Left ventricle myocardium inferior (tissue), 1 donor: ENCODE data around the gene FAM131C. TPM values are rescaled to one million over a fixed set of nuclear protein-coding genes. Genes with fewer than 3 reads are reported as not detected.

Experiments
- DNase-seq: peaks from one replicate; pipeline ENCODE4 v3.0.0-alpha.2; 2020
- H3K27ac ChIP-seq: fragments of 200-600 bp; replicated peaks from 2 replicates; pipeline ENCODE4 v1.8.0; 2021
- H3K27me3 ChIP-seq: fragments of 200-600 bp; 2 replicates; pipeline ENCODE4 v1.8.0; 2021; ENCODE audit warnings: low read depth
- H3K36me3 ChIP-seq: fragments of 200-600 bp; 2 replicates; pipeline ENCODE4 v1.8.0; 2021
- H3K4me1 ChIP-seq: fragments of 200-600 bp; 2 replicates; pipeline ENCODE4 v1.8.0; 2021
- H3K4me3 ChIP-seq: fragments of 200-600 bp; 2 replicates; pipeline ENCODE4 v1.8.0; 2021; ENCODE audit warnings: mild to moderate bottlenecking, moderate library complexity
- H3K9me3 ChIP-seq: fragments of 200-600 bp; replicated peaks from 2 replicates; pipeline ENCODE4 v1.8.0; 2021
- CTCF ChIP-seq: fragments of 200-600 bp; IDR thresholded peaks from 2 replicates; pipeline ENCODE4 v1.8.0; 2021; ENCODE audit warnings: antibody characterized with exemption, mild to moderate bottlenecking, borderline replicate concordance
- intact Hi-C: fragments of 100-400 bp; cut with micrococcal nuclease; formaldehyde crosslinking; loops from one replicate; pipeline ENCODE4 v1.11.0; 2022
- total RNA-seq: library from RNA; stranded (reverse); fragmentation: NEBNext Ultra II Directional; extraction: Animal tissue kit (Norgen Biotek cat#: 25700); gene quantifications from one replicate; pipeline ENCODE4 v1.2.1, GENCODE V29; 2021
- donor health status: DM: no; HTN: yes; CAD: no; lungs with severe emphysema.

Gene FAM131C
- total RNA-seq, 1 donor from 2014 or later: 5.4 TPM

DNA sequence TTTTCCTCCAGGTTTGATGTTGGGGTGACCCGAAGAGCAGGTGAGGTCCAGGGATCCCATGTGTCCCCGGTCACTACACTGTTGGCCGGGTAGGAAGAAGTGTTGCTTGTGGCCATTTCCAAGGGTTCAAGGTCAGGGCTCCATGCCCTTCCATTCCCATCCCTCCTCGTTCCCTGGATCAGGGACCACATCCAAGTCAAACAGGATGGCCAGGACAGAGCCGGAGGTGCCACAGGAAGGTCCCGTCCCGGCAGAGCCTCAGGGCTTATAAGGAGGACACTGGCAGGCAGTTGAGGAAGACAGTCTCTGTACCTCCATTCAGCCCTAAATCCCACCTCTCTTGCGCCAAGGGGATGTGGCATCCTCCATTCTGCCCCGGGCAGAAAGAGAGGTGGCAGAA, 22.0 kb upstream of the FAM131C start:
- Histone ChIP-seq H3K27me3 (no peaks in the 10 kb centered on the region), H3K9me3 (no peaks in the 10 kb centered on the region), H3K4me3 (no peak overlapping the region), H3K4me1 (no peaks in the 10 kb centered on the region), H3K27ac (no peak overlapping the region), H3K36me3 (no peaks in the 10 kb centered on the region)
- no peak for TF ChIP-seq CTCF
- DNase-seq: no peak
- intact Hi-C loops: no loop called here

DNA sequence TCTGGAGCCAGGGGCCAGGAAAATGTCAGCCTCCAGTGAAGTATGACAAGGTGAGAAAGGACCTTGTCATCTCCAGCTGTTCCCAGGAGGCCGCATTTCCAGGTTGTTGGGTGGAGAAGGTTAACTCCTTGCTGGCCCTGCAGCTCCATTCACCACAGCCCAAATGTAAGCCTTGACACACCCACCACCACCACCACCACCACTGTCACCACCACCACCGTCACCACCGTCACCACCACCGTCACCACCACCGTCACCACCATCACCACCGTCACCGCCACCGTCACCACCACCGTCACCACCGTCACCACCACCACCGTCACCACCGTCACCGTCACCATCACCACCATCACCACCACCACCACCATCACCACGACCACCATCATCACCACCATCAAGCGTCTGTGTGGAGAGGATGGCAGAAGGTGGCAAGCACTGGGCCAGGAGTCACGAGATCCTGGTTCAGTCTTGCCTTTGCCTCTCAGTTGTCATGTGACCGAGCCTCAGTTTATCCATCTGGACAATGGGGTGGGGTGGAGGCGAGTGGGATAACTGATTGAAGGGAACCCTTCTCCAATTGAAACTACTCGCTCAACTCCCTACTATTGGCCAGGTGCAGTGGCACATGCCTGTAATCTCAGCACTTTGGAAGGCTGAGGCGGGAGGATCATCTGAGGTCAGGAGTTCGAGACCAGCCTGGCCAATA, 21.2 kb upstream of the FAM131C start:
- intact Hi-C loops: no loop called here
- Histone ChIP-seq H3K36me3 (no peaks in the 10 kb centered on the region), H3K9me3 (no peaks in the 10 kb centered on the region), H3K27ac (no peak overlapping the region), H3K27me3 (no peaks in the 10 kb centered on the region), H3K4me1 (no peaks in the 10 kb centered on the region), H3K4me3 (no peak overlapping the region)
- TF ChIP-seq CTCF: no peak
- no peak for DNase-seq

- intact Hi-C loops: no loop called here
- no peak for TF ChIP-seq CTCF
Measured at GRCh38 chr1:16093611-16094010, 20.2 kb upstream of the FAM131C start.

GRCh38 chr1:16092923-16093511, 19.6 kb upstream of the FAM131C start:
- no peak overlapping the region for H3K27ac ChIP-seq
- no peak overlapping the region for H3K4me3 ChIP-seq
- no peaks in the 10 kb centered on the region for H3K36me3 ChIP-seq
- no peaks in the 10 kb centered on the region for H3K9me3 ChIP-seq
- peaks cover 13% of the 10 kb centered on the region for H3K4me1 ChIP-seq
- no peak for TF ChIP-seq CTCF
- intact Hi-C loops: no loop called here
- no peaks in the 10 kb centered on the region for H3K27me3 ChIP-seq
- DNase-seq: no peak

More at GRCh38 chr1:16093611-16094010, 20.2 kb upstream of the FAM131C start:
- Histone ChIP-seq H3K27me3 (no peaks in the 10 kb centered on the region), H3K9me3 (no peaks in the 10 kb centered on the region), H3K4me1 (peaks cover 7% of the 10 kb centered on the region), H3K27ac (no peak overlapping the region), H3K4me3 (no peak overlapping the region), H3K36me3 (no peaks in the 10 kb centered on the region)
- no peak for DNase-seq

GRCh38 chr1:16092097-16092922, 18.9 kb upstream of the FAM131C start:
- no peaks in the 10 kb centered on the region for H3K9me3 ChIP-seq
- TF ChIP-seq CTCF: no peak
- intact Hi-C loops: no loop called here
- H3K27me3 ChIP-seq: no peaks in the 10 kb centered on the region
- peaks cover 17% of the 10 kb centered on the region for H3K4me1 ChIP-seq
- H3K4me3 ChIP-seq: no peak overlapping the region
- DNase-seq: no peak
- H3K36me3 ChIP-seq: no peaks in the 10 kb centered on the region
- H3K27ac ChIP-seq: no peak overlapping the region
